Left hindlimb (tissue), 1 donor: Measurements from ENCODE around the gene APLF.
"Not testable (repeated sequence)": the region's sequence is repeated elsewhere in the genome, so short reads cannot be mapped to it uniquely, and the experiment has no call there.

ENCODE experiments used
- DNase-seq: peaks from one replicate; pipeline ENCODE4 v3.0.0-alpha.2; 2018

Gene APLF

DNA sequence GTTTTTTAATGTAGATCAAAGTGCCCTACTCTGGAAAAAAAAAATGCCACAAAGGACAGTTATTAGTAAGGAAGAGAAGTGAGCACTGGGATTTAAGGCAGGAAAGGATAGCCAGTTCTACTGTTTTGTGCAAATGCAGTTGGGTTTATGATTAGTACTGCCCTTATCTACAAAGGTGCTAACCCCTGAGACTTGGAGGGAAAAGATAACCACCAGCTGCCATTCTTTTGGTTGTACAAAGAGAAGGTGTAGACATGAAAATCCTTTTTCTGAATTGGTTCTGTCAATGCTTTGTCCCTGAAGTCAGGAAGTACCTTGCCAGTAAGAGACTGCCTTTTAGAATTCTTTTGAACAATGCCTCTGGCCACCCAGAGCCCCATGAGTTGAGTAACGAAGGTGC, 11.3 kb downstream of the APLF start:
- DNase-seq, result no peak

GRCh38 chr2:68482296-68482820, 15.0 kb downstream of the APLF start:
- DNase-seq, result no peak

GRCh38 chr2:68483011-68483410, 15.6 kb downstream of the APLF start:
- no peak for DNase-seq

DNA sequence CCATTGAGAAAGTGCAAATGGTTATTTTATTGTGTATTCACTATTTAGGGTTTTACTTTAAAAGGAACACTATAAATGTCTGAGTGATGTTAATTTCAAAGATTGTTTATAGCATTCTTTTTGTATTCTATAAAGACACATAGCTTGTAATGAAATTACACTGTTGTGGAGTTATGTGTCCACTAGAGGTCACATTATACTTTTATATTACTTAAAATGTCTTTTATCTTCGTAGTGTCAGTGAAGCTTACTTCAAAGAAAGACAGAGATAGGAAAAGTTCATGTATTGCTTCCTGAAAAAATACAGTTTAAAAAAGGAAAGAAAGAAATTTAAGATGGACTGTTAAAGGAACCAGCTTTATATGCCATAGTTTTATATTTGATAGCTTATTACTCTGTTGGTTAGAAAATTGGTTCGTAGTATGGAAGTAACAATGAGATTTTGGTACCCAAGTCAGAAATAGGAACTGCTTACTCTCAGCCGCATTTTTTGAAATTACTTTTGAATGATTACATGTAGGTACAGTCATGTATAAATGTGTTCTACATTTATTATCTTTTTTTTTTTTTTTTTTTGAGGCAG, 20.5 kb downstream of the APLF start:
- DNase-seq, result no peak

DNA sequence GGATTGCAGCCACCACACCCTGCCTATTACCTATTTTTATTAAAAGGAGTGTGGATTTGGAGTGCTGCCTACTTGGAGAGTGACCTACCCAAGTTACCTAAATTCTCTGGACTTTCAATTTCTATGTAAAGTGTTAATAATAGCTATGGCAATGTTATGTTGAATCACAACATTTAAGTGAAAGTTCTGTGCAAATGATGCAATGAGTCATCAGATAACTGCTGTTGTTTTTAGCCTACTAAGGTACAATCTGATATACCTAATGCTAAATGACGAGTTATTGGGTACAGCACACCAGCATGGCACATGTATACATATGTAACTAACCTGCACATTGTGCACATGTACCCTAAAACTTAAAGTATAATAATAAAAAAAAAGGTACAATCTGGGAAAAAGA, 21.2 kb downstream of the APLF start:
- not testable (repeated sequence) for DNase-seq

- DNase-seq, result no peak
Observed at GRCh38 chr2:68489282-68489681, 21.9 kb downstream of the APLF start.

- no peak for DNase-seq
Observed at GRCh38 chr2:68491582-68491981, 24.2 kb downstream of the APLF start.

DNA sequence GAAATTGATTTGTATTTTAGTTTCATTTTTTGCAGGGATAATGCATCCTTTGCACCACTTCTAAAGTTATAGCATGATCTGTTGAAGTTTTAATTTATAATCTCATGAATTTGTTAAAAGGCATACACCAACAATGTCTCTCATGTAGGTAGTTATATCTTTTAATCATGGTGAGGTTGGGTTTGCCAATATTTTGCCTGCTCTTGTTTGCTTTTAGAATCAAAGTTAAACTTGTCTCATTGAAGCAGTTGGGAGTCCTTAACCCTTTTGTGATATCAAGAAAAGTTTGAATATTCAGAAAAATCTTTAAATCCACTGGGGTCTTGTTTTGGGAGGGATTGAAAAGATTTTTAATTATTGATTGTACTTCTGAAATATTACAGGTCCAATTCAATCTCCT, 31.7 kb downstream of the APLF start:
- DNase-seq, result no peak

GRCh38 chr2:68500649-68501048, 33.3 kb downstream of the APLF start:
- no peak for DNase-seq

DNA sequence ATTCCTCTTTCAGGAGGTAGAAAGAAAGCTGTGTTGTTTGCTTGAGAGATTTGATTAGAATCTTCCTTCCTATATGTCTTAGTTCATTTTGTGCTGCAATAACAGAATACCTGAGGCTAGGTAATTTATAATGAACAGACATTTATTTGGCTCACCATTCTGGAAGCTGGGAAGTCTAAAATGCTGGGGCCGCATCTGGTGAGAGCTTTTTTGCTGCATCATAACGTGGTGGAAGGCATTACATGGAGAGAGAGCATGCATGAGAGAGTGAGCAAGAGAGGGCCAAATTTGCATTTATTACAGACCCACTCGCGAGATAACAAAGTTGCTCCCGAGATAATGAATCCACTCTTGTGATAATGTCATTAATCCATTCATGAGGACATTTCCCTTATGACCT, 34.4 kb downstream of the APLF start:
- no peak for DNase-seq

GRCh38 chr2:68505603-68506159, 38.3 kb downstream of the APLF start:
- DNase-seq, result no peak

DNA sequence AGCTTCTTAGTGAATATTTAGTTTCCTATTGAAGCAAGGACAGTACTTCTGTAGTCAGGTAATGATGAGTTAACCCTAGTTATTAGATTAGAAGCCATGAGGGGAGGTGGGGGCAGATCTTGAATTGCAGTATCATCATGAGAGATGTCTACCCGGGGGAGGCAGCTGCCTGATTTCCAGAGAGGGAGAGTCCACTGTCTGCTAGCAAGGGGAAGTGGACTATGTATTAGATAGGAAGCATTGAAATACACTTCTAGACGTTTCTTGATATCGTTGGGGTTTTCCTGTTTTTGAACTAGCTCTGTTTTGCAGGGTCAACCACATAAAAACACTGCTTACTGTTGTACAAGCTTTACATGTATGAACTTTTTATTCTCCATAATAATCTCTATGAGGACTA, 38.8 kb downstream of the APLF start:
- DNase-seq, result no peak

DNA sequence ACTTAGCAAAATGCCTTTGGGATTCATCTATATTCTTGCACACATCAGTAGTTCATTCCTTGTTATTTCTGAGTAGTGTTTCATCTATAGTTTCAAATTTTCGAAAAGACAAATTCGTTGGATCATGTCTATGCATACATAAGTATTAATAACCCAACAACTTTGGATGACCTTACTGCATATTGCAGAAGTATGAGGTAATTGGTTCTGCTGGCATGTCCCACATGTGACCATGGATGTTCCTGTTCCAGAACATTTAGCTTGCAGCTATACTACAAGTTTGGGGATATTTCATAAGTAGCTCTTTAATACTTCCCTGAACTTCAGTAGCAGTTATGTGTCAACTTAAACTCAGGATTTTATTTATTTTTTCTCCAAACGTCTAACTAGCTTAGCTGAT, 44.9 kb downstream of the APLF start:
- DNase-seq, result no peak

DNA sequence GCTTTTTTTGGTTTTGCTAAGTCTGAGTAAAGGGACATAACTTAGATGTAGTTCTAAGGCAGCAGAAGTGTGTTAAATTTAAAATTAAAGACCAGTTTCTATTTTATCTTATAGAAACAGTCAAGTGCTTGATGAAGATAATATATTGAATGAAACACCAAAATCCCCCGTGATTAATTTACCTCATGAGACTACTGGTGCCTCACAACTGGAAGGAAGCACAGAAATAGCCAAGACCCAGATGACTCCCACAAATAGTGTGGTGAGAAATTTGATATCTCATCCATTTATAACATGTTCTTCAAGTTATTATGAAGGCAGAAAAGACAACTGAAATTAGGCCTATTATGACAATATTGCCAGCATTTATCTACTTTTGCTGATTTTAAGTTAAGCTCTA, 45.6 kb downstream of the APLF start:
- no peak for DNase-seq

GRCh38 chr2:68514316-68514929, 47.0 kb downstream of the APLF start:
- DNase-seq, result no peak

DNA sequence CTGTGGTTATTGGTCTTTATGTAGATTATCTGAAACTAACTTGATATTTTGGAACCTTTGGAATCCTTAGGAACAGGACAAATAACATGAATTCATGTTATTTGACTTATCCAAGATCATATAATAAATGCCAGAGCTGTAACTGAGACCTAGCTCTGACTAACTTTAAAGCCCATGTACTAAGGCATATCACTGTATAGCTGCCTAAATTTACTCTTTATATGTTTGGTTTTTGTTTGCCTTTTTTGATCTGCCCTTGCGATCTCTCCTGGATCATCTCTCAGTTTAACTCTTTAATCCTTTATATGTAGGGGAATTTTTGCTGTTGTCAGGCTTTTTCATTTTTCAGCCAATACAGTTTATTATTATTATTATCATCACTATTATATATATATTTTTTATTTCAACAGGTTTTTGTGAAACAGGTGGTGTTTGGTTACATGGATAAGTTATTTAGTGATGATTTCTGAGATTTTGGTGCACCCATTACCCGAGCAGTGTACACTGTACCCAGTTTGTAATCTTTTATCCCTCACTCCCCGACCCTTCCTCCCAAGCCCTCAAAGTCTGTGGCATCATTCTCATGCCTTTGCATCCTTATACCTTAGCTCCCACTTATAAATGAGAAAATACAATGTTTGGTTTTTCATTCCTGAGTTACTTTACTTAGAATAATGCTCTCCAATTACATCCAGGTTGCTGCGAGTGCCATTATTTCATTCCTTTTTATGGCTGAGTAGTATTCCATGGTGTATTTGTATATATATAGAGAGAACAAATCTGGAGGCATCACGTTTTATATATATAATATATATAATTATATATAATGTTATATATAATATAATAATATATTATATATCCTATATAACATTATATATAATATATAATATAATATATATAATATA, 48.9 kb downstream of the APLF start:
- DNase-seq, result no peak

GRCh38 chr2:68519236-68519635, 51.9 kb downstream of the APLF start:
- no peak for DNase-seq

GRCh38 chr2:68521037-68521436, 53.7 kb downstream of the APLF start:
- DNase-seq, result no peak

DNA sequence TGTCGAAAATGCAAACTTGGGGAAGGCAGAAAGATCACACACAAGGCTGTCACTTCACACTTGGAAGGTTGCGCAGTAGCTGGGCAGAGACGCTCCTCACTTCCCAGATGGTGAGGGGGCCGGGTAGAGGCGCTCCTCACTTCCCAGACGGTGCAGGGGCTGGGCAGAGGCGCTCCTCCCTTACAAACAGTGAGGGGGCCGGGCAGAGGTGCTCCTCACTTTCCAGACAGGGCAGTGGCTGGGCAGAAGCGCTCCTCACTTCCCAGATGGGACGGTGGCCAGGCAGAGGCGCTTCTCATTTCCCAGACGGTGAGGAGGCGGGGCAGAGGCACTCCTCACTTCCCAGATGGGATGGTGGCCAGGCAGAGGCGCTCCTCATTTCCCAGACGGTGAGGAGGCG, 59.6 kb downstream of the APLF start:
- not testable (repeated sequence) for DNase-seq

DNA sequence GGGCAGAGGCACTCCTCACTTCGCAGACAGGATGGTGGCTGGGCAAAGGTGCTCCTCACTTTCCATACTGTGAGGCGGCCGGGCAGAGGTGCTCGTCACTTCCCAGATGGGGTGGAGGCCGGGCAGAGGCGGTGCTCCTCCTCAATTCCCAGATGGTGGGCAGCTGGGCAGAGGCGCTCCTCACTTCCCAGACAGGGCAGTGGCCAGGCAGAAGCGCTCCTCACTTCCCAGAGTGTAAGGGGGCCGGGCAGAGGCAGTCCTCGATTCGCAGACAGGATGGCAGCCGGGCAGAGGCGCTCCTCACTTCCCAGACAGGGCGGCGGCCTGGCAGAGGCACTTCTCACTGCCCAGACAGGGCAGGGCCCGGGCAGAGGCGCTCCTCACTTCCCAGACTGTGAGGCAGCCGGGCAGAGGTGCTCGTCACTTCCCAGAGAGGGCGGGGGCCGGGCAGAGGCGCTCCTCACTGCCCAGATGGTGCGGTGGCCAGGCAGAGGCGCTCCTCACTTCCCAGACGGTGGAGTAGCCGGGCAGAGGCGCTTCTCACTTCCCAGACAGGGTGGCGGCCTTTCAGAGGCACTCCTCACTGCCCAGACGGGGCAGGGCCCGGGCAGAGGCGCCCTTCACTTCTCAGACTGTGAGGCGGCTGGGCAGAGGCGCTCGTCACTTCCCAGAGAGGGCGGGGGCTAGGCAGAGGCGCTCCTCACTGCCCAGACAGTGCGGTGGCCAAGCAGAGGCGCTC, 60.1 kb downstream of the APLF start:
- DNase-seq, result not testable (repeated sequence)

- DNase-seq, result not testable (repeated sequence)
Observed at GRCh38 chr2:68529156-68529555, 61.8 kb downstream of the APLF start.

DNA sequence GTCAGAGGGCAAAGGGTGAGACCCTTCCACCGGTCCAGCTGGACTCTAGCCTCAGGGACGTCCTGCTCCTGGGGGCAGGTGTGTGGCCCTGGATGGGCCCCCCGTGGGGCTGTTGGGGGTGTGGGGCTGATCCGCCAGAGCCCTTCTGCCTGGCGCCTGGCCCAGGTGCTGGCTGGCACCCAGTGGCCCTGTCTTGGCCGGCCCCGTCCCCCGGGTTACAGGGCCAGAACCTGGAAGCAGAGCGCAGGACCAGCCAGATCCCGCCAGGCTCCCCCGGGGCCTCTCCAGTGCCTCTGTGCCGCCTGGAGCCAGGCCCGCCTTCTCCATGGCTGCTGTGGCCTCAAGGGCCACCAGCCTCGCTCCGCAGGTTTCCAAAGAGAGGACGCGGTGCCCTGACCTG, 62.3 kb downstream of the APLF start:
- DNase-seq, result not testable (repeated sequence)

DNA sequence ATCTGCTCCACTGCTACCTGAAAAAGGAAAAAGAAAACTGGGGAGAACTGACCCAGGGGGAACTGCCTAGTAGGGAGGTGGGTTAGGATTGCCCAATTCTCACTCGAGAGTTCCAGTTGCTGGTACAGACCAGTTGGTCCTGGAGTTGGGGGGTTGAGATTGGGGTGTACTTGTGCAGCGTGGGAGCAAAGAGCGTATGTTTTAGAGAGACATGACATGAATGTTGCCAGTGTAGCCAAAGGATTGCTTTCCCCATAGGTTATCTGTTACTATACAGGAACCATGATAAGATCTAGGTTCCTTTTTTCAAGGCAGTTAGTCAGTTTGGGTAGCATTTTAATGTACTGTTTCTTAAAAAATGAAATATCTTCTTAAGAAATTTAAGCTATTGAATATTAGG, 68.6 kb downstream of the APLF start:
- DNase-seq, result no peak
